GM18526 (cell line): ENCODE measurements around the gene FEZ2.

Source experiments
- POLR2A ChIP-seq: IDR thresholded peaks from 3 replicates; pipeline ENCODE4 v1.6.1; 2011; ENCODE audit not compliant: insufficient read length; ENCODE audit errors: extremely low read depth

Gene FEZ2

DNA sequence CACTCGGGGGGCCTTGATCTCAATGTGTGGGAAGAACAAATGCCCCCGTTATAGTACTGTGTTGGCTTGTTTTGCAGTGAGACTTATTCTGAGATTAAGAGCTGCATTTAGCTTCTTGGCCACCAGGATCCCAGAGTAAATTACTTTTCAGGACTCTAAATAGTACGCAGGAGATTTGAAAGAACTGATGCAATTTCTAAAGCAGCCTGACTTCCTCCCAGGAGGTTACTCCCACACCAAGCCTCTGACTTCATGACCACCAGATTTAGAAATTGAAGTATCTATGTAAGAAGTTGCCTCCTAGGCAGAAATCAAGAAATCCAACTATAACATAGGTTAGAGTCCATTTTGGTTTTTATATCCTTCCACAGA lies 67.0 kb downstream of the FEZ2 start:
- no peak for TF ChIP-seq POLR2A

DNA sequence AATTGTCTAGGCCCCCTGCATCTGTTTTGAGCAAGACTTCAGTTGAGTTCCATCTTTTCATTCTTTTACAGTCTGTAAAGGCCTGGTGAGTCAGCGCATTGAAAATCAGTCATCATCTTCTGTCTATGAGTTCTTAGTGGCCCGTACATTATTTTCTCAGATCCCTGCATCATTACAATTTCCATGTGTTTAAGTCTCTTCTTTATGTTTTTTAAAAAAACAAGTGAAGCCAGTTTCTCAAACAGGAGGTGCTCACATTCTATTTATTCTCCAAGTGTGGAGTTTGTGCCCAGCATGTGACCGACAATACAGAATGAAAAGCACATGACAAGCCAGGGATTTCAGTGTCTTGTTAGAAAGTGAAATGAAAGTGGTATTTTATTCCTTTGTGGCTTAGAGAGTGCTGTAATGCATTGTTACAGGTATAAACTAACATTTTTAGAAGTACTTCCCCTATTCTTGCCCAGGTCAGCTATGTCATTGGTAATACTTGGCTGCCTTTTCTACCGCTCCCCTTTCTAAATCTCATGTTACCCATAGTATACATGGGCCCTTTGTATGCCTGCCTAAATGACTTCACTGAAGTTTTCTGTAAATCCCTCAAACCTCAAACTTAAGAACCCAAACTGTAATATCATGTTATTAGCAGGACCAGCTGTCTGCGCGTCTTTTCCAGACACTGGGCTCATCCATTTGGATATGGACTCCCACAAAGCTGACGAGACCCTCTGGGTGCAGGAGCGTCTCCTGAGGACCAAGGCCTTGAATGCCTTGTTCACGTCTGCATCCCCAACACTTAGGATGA lies 67.6 kb downstream of the FEZ2 start:
- TF ChIP-seq POLR2A = no peak

DNA sequence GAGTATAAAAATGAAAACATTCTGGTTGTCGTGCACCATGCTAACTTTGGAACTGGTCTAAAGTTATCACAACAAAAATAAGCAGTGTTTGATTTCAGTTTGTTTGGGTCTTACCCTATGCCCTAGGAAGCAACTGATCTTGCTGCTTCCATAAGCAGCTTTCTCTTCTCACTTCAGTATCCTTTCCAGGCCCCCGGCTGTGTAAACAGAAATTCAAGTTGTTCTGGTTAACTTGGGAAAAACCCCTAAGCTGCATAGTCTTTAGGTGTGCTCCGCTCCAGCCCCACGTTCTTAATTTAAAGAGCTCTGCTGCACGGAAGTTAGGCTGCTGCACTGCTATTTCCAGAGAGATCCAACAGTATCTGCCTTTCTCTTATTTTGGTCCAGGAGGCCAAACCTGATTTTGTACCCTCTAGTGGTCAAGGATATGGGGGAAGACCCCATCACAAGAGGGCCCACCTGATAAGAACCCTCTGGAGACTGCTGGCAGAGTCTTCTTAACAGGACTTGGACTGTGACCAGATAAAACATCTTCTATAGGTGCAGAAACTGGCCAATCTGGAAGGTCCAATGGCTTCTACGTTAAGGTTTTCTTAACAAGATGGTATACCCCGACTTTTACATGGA lies 69.1 kb downstream of the FEZ2 start:
- TF ChIP-seq POLR2A = no peak

DNA sequence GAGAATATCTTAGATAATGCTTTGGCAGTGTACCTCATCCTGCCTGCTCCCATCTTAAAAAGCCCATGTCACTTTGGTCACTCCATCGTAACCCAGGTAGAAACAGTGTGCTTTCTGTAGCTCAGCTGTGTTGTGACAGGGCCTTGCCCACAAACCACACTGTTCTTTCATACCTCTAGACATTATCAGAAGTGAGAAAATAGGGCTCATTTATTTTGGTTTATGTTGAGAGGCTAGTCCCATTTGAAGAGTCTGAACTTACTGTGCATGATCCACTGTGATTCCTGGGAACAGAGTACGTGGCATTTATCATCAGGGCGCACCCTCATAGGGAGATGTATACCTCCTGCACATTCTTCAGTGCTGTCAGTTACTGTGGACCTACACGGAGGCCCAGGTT lies 69.7 kb downstream of the FEZ2 start:
- TF ChIP-seq POLR2A = no peak

DNA sequence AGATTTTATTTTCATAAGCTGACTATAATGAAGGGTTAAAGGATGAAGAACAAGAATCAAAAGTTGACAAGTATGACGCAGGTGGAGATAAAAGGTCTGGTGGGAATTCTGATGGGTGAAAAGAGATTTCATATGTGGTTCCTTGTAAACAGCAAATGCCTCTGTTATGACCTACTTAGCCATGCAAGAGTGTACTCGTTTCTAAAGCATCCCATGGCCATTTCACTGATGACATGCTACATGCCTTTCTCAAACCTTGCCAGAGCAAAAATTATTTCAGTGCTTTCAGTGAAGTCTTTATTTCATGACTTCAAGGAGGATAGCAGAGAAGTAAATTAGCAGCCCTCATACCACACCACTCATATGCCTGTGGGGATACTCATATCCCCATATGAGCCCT lies 71.7 kb downstream of the FEZ2 start:
- no peak for TF ChIP-seq POLR2A

DNA sequence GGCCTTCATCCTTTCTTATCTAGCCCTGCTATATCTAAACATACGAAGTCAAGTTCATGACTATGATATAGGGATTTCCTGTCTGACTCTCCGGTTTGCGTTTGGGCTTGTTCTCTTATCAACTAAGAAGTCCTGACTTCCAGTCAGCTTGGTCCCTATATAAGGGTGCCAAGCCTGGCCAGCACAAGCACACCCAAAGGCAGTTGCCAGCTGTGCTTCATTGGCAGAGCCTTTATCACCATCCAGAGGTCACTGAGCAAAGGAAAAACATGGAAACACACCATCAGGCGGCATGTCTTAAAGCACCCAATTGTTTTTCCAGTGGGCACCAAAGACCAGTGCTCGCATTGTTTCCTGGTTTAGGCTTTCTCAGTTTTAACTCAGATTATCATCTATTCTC lies 72.7 kb downstream of the FEZ2 start:
- no peak for TF ChIP-seq POLR2A

DNA sequence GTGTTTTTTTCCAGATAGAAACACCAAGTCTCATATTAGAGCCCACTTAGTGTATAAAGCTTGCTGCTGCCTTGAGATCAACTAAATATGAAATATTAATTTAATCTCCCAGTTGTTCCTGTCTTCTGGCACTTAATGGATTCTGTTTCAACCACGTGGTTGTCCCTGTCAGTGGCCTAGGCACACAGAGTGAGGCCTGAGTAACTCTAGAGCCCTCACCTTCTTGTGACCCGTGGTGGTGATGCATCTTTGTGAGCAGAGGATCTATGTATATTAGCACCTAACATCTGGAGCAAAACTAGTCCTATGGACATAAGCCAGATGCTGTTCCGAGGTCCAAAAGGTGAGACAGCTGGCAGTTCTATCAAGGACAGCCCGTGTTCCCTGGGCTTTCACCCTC lies 74.8 kb downstream of the FEZ2 start:
- TF ChIP-seq POLR2A = no peak

DNA sequence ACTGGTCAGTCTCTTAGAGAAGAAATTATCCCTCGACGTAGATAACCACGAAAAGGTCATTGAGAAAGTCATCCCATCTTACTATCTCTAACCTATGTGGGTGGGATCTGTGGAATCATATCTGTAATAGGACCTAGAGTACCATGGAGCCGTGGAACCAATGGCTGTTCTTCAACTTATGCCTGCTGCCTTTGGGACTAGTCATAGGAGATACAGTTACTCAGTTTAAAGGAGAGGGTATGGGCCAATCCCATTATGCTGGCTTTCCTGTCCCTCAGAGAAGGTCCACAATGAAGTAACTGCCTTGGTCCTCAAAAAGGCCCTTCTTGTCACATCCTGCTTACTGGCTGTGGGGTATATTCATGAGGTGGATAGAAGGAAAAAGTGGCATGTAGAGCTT lies 77.5 kb downstream of the FEZ2 start:
- TF ChIP-seq POLR2A = no peak

DNA sequence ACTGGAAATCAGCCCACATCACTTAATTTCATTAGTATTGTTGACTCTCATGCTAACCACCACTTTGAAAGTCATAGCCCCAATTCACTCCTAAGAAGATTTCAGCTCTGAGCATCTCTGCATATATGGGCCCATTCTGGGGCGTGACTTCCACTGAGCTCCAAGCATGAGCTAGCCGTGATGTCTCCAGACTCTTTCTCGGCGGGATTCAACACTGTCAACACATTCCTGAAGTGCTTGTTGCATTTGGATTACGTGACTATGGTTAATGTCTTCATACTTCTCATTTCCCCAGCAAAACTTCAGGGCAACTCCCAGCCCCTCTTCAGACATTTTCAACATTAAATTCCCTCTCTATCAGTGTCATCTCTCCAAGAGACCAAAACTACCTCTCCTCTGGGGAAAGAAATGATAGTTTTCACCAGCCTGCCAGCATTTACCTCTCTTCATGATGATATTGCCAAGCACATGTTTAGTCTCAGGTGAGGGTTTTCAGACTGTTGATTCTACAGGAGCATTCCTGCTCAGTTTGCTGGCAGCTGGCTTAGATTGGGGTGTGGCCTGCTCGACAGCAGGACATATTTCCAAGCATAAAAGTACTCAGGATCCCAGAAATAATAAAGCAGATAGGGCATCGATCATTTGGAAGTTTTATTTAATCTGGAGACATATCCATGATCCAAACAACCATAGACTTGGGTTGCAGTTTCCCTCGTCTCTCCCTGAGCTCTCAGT lies 81.7 kb downstream of the FEZ2 start:
- TF ChIP-seq POLR2A = no peak

DNA sequence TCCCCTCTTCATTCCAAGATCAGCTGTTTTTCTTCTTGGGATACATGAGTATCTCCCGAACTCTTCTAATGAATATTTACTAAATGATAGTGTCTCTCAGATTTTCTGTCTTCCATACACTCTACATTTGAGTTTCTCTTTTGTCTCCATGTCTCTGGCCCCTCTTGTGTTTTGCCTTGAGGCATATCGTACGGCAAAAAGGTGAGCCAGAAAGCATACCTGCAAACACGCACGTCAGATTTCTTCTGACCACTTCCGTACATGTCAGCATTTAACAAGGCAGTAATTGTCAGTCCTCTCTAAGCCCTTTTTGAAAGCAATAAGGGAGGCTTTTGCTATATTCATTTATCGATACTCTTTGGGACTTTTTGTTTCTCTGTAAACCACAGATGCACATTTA lies 82.4 kb downstream of the FEZ2 start:
- no peak for TF ChIP-seq POLR2A

DNA sequence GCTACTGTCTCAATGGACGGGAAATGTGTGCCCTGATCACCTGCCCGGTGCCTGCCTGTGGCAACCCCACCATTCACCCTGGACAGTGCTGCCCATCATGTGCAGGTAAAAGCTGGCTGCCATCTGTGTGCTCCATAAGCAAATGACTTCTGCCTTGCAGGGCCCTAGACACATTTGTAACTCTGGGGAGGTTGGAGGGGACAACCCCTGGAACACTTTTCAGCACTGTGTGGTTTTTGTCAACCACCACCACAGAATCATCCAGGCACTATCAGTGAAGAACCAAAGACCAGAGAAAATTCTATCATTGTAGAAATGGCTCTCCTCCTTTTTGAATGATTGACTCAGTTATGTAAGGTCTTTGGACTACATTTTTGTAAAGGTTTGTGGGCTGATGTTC lies 84.3 kb downstream of the FEZ2 start:
- TF ChIP-seq POLR2A = no peak

DNA sequence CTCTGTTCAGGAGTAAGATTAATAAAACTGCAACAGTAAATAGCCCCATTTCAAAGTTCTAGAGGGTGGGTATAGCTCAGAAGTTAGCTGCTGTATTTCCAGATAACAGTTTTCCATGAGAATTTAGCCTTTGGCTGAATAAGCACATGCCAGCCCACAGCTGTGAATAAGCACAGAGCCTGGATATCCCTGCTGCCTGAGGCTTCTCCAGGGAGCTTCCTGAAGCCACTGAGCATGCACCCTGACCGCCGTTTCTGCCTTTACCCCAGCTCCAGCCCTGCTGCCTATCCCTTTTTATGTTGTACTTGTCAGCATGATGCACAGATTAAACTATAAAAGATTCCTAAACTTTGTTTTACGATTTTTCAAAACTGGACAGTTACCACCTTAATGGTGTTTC lies 85.3 kb downstream of the FEZ2 start:
- no peak for TF ChIP-seq POLR2A

DNA sequence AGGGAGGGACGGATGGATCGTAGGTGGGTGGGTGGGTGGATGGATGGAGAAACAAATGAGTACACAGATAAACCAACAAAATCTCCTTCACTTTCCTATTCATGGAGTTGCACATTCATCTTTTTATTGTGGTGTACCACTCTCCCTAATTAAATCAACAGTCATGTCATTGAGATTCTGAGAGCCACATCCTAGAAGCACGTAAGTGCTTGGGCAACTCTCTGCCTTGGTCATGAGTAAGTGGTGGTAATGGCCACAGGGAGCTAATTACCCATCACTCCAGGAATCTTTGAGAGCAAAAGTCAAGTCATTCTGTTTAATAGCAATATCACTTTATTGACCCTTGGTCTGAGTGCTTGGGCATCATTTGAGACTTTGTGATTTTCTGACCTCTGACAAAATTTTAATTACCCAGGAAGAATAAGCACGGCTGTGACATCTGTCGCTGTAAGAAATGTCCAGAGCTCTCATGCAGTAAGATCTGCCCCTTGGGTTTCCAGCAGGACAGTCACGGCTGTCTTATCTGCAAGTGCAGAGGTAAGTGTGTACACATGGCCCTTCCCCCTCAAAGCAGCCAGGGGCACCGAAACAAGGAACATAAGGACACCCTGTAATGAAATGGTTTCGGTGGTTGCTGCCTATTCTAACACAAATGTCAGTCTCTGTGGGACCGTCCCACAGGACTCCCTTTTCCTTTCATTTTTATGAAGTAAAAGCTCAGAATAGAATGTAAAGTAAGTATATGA lies 85.9 kb downstream of the FEZ2 start:
- no peak for TF ChIP-seq POLR2A

DNA sequence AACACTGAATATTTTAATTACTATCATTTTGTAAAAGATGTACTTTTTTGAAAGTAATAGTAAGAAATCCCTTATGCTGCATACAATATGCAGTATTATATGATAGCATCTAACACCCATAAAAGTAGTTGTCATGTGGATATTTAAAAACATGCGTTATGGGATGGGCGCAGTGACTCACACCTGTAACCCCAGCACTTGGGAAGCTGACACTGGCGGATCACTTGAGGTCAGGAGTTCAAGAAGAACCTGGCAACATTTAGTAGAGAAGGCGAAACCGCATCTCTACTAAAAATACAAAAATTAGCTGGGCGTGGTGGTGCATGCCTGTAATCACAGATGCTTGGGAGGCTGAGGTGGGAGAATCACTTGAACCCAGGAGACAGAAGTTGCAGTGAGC lies 88.9 kb downstream of the FEZ2 start:
- TF ChIP-seq POLR2A = no peak

DNA sequence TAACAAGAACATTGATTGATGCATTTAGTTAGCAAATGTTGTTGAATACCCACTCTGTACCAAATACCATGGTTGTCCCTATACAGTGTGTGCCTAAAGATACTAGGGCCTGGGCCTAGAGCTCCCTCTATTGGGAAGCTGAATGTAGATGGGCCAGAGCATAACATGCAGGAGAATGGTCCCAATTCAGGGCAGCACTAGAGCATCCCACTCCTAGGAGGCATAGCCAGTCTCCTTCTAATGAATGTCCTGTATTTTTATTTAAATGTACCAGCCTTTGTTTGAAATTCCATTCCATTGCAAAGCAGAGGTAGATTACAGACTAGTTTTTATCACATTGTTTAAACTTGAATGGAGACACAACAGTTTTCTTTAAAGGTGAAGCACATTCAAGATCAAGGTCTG lies 90.6 kb downstream of the FEZ2 start:
- no peak for TF ChIP-seq POLR2A
